Fibroblast of lung (primary cell): ENCODE measurements around the gene WNT10A.

ENCODE experiments used
- CTCF ChIP-seq, 2 donors: IDR thresholded peaks in 1 of 2; conservative IDR thresholded peaks in 1 of 2; 1 replicate in 1 of 2; 2 replicates in 1 of 2; pipeline ENCODE4 v1.5.1; 2011 to 2012; ENCODE audit warnings: low read length in 2 of 2, control low read depth in 1 of 2, inconsistent platforms in 1 of 2, low read depth in 1 of 2, mild to moderate bottlenecking in 1 of 2
- EZH2 ChIP-seq: IDR thresholded peaks from 2 replicates; pipeline ENCODE4 v1.5.1; 2012; ENCODE audit warnings: low read length, control low read depth, mild to moderate bottlenecking; ENCODE audit errors: missing control alignments

DNA sequence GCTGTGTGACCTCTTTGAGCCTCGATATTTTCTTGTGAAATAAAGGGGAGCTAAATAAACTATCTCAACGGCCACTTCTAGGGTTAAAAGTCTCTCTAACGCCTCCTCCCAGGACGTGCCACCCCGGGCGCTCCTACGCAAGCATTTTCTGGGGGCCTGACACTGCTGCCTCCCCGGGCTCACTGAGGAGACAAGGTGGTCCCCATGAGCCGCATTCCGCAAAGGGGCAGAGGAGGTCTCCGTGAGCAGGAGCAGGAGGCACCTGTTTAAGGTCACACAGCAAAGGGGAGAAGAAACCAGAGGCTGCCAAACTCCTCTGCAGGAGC, 913 bp upstream of the WNT10A start:
- TF ChIP-seq CTCF (conservative IDR thresholded peaks at IDR 0.05 in 1 of 2, IDR thresholded peaks at IDR 0.05 in 1 of 2; ENCODE audit: low read depth in 1 of 2, low read length in 2 of 2) (no peak), EZH2 (no peak)
